HG02840 (cell line): ENCODE data around the gene HSPA9.
A peak's percentile ranks its signal among the peaks of the same experiment; 100 is the strongest.

ENCODE experiments used
- ATAC-seq: cut with Tn5 transposase; IDR thresholded peaks from one replicate; pipeline ENCODE4 v1.9.1; 2021; ENCODE audit warnings: mild to moderate bottlenecking, moderate library complexity, moderate number of reproducible peaks; ENCODE audit not compliant: unreplicated experiment, low FRiP score

Gene HSPA9

DNA sequence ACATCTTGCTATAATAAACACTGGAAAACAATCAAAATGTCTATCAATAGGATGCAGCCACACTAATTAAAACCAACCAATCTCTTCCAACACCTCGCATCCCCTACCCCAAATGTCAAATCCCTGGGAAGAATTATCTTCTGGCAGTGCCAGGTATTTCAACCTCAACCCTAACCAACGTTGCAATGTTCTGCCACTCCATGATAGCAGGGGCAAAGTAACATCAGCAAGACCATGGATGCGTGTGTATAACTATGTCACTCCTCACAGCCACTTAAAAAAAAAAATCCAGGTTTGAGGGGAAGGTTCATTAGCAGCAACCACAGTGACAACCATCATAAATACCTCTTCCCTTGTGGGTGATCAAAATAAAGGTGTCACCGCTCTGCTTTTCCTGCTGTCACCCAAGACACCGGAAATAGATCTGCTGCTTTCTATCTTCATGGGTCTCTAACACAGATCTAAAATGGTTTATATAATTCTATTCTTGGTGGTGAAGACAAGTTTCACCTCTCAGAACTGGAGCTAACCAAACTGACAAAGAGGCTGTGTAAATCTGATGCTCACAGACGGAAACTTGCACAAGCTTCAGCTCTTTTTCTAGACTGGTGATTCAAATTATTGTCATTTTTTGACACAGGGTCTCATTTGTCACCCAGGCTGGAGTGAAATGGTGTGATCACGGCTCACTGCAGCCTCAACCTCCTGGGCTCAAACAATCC lies 9.9 kb downstream of the HSPA9 start:
- no peak for ATAC-seq

DNA sequence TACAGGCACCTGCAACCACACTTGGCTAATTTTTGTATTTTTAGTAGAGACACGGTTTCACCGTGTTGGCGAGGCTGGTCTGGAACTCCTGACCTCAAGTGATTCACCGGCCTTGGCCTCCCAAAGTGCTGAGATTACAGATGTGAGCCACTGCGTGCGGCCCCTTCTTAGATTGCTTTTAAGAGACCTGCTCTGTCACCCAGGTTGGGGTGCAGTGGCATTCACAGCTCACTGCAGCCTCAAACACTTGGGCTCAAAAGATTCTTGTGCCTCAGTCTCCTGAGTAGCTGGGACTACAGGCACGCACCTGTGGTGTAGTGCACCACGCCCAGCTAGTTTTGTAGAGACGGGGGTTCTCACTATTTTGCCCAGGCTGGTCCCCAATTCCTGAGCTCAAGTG lies 11.0 kb downstream of the HSPA9 start:
- ATAC-seq: no peak

DNA sequence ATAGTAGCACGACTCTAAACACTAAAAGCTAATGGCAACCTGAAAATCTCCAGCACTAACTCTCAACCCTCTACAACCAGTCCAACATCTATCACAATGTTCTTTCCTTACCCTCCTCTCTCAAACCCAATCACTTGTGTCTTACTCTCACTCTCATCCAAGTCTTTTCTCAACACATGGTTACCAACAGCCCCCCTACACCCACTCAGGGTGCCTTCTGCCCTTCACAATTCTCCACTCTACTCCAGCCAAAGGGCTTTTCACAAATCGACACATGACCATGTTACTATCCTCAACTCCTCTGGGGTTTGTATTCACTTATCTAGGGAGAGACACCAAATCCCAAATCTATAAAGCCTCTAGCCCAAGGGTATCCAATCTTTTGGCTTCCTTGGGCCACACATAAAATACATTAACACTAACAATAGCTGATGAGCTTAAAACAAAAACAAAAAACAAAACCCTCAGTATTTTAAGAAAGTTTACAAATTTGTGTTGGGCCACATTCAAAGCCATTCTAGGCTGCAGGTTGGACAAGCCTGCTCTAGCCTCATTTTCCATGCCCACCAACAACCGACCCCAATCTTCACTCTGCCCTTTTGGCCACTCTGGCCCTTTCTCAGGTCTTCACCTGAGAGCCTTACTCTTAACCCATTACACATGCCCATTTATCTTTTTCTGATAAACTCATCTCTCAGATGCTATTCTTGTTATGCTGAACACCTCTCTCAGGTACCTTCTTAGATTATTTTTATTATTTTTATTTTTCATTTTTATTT lies 11.7 kb downstream of the HSPA9 start:
- ATAC-seq: no peak

DNA sequence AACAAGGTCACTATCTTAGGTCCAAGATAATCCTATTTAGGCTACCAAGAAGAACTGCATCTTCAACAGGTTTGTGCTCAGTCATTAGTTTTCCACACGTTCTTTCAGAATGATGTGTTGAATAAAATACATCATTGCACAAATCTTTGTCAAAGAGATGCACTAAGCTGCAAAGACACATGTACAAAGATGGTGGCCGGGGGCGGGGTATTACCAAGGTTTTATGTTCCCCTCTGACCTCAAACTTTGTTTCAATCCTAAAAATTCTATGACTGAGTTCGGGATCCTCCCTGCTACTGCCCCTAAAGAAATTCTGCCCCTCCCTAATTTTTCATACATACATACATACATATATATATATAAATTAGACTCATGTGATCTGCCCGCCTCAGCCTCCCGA lies 14.2 kb downstream of the HSPA9 start:
- no peak for ATAC-seq

DNA sequence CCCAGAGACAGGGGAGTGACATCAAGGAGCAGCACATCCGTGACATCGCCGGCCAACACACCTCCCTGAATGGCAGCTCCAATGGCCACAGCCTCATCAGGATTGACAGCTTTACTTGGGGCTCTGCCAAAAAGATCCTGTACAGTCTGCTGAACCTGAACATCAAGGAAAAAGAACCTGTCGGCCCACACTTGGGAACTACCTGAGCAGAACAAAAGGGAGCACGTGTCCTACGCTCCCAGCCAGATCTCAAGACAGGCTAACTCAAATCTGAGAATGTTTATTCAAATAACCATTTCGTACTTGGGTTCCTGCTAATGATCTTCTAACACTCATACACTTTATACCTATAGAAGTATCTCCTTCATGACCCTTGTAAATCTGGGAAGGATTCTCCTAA lies 15.3 kb downstream of the HSPA9 start:
- no peak for ATAC-seq

DNA sequence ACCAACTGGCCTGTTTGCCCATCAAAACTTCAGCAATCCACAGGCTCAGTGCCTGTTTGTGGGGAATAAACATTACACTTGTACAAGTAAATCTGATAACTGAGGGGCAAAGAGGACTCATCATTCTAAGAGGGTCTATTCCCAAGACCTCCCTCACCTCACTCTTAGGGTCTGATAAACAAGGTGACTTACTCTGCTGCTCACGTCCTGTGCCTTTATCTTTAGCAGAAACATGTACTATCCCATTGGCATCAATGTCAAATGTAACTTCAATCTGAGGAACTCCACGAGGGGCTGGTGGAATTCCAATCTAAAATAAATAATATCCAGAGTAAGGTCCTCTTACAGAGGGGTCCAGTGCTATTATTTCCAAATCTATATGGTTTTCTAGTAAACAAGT lies 17.5 kb downstream of the HSPA9 start:
- ATAC-seq: no peak

DNA sequence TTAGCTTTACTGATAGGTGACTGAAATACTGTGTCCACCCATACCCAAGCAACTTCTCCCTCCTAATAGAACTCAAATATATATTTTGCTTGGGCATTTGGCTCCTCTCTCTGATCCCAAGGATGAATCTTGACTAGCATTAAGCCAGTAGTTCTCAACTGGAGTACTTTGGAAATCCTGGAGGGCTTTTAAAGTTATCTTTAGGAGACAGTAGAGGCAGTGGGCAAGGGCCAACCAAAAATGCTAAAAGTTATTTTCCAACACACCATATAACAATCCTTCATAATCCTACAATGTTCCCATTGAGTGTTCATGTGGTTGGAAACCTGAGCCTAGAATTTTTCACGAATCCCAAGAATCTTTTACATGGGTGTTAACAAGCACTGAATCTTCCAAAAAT lies 21.1 kb downstream of the HSPA9 start:
- no peak for ATAC-seq

DNA sequence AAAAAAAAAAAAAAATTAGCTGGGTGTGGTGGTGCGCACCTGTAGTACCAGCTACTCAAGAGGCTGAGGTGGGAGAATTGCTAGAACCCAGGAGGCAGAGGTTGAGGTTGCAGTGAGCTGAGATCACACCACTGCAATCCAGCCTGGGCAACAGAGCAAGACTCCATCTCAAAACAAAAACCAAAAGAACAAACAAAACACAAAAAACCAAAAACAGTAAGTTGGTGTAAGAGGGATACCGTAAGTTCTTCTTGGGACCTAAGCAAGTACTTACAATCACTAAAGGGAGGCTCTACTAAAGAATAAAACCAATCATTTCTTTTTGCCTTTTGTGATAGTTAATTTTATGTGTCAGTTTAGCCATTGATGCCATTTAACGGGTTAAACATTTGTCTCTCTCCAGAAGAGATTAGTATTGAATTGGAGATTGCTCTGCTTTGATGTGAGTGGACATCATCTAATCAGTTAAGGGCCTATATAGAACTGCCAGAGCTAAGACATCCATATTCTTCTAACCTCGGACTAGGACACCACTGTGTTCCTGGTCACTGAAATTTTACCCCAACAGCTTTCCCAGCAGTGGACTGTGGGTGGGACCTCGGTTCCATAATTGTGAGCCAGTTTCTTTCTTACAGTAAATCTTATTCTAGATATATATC lies 21.6 kb downstream of the HSPA9 start:
- ATAC-seq: no peak

DNA sequence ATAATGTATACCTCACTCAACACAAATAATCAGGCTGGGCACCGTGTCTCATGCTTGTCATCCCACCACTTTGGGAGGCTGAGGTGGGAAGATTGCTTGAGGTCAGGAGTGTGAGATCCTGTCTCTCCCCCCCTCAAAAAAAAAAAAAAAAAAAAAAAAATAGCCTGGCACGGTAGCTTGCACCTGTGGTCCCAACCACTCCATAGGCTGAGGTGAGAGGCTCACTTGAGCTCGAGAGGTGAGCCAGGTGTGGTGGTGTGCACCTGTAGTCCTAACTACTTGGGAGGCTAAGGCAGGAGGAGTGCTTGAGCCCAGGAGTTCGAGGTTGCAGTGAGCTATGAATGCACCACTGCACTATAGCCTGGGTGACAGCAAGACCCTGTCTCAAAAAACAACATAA lies 22.5 kb downstream of the HSPA9 start:
- ATAC-seq: no peak

DNA sequence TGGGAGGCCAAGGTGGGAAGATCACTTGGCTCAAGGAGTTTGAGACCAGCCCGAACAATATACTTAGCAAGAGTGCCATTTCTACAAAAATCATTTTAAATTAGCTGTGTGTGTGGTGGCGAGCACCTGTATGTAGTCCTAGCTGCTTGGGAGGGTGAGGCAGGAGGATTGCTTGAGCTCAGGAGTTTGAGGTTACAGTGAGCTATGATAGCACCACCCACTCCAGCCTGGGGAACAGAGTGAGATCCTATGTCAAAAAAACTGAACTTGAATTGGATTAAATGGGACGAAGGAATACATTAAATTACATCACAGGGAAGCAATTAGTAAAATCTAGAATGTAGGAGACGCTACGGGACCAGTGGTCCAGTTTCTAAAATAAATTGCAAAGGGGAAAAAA lies 25.8 kb downstream of the HSPA9 start:
- ATAC-seq: no peak

DNA sequence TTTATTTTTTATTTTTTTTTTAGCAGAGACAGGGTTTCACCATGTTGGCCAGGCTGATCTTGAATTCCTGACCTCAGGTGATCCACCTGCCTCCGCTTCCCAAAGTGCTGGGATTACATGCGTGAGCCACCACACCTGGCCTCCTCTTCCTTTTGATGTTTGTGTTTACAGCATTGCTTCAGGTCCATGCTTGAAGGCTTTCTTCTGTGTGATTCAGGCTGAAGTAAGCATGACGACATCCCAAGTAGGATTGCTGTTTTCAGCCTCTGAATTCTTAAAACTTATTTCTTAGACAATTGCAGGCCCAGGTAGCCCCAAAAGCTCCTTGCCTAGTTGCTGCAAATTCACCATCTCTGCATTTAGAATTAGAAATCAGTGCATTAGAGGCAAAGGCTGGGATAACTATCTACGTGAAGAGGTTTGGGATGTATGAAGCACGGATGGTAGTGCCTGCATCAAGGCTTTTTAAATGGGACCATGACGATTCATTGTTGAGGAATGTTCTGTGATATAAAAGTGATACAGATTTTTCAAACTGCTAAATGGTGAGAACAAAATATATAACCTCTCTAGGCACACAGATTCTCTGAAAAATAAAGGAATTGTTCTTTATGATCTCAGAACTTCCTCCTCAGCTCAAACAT lies 29.2 kb downstream of the HSPA9 start:
- ATAC-seq: no peak

DNA sequence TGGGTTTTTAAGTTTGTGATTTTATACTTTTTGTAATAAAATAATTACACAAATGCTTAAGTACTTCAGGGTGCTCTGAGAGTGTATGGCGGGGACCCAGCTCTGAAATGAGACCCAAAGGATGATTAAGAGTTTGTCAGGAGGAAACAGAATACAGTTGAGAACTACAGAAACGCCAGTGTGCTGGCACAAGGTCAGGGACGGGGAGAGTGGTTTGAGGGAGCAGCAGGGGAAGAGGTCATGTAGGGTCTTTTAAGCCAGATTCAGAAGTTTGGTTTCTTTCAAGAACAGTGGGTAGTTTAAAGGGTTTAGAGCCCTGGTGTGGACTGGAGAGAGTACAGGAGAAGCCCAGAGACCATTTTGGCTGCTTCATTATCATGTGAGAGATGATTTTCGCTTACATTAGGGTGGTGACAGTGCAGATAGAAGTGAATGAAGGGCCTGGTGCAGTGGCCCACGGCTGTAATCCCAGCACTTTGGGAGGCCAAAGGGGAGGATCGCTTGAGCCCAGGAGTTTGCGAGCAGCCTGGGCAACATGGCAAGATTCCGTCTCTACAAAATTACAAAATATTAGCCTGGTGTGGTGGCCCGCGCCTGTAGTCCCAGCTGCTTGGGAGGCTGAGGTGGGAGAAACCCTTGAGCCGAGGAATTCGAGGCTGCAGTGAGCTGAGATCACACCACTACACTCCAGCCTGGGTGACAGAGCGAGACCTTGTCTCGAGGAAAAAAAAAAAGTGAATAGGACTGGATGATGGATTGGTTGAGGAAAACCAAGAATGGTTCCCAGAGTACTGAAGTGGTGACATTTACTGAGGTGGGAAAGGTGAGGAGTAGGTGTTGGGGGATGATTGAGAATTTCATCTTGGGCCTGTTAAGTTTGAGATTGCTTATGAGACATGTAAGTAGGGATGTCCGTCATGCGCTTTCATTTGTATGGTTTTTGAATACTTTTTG lies 30.7 kb downstream of the HSPA9 start:
- ATAC-seq: no peak

DNA sequence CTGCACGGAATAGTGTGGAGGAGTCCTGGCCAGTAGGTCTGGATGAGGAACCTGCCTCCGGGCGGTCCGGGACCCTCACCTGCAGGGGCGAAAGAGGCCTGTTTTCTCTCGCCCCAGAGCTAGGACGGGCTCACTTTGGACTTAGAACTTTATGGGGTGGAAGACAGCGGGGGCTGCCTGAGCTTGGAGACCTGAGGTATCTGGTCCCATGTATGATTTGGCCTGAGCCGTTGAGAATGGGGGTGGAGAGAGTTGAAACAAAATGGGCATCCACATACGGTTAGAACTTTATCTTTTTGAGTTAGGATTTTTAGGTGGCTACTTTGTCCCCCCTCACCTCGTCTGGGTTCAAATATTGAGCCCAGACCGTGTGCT lies 31.5 kb downstream of the HSPA9 start:
- ATAC-seq: peak; percentile 33

DNA sequence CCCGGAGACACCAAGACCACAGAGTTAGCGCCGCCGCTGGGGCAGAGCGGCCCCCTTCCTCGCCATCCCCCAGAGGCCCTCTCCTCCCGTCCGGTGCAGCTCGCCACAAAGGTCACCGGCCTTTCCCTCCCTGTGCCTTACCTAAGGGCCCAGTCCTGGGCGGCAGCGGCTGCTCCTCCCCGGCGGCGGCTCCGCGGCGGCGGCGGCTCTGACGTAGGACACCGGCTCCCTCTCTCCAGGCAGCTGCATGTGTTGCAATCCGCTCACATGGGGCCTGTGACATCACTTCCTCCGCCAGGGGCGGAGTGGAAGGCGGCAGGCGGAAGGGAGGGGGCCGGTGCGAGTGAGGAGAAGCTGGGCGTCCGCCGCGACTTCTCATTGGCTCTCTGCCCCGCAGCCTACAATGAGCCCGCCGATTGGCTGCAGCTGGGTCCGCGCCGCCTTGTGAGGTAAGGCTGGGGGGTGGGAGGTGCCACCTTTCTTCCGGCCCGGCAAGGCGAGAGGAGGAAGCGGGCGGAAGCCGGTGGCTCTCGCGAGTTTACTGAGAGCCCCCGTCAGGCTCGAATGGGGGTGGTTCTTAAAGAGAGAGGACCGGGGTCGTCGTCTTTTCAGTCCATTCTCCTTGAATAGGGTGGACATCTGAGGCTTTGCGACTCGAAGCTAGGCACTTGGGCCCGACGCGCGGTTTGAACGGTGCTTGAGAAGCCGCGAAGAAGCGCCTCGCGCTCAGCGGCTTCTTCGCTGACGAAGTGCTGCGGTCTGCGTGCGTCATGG lies 32.1 kb downstream of the HSPA9 start, which contains the start of gene ETF1:
Gene ETF1, minus strand, starts transcription at position 281 of the 774 bp plus-strand sequence. CDS start 318 bp downstream, outside the sequence.
- ATAC-seq: peak; percentile 91

DNA sequence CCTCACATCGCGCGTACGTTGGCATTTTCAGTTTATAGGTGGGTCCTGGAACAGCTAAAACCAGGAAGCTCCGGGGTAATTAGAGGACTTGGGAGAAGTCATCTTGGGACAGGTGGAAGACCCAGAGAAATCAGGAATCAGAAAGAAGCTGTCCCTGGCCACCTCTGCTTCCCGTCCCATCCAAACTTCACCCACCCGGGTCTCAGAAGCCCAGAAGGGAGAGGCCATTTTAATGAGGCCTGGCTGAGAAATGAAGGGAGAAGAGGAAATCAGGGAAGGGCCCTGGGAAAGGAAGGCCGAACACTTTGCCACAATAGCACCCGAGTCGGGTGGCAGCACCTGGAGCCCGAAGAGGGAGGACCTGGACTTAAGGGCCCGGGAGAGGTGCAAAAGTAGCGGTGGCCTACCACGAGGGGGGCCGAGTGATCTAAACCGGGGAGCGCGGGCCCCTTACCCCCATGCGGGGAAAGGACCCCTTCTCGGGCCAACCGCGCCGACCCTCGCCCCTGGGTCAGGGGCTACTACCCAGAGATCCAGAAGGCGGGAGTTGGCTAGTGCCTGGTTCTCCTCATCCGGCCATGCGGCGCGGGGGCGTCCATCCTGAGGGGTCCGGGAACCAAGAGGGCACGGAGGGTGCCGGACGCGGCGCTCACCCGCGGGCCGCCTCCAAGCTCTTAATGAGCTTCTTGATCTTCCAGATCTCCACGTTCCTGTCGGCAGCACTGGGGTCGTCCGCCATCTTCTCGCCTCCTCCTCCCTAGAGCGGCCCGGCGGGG lies 32.8 kb downstream of the HSPA9 start:
- peak; percentile 11 for ATAC-seq

DNA sequence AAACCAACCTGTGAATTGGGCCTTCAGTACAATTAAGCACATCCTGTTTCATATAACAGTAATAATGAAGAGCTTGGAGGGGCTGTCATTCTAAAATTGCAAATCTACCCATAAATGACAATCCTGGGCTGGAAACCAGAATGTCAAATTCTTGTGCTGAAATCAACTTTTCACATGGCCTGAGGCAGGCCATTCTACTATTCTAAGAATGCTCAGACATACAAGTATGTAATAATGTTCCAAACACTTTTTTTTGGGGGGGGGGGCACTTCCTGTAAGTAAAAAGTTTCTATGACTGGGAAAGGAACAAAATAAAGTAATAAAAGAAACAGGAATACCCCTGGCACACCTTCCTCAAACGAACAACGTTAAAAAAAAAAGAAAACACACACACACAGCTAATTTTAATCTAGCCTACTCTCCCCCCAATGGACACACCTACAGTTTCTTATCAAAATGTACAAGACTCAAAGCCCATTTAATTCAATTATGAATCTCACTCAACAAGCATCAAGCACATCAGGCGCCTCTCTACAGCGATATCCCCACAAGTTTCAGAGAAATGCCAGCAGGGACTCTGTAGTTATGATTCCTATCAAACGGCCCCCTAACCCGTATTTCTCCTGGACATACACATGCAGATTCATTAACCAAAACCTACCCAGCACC lies 33.6 kb downstream of the HSPA9 start:
- no peak for ATAC-seq

DNA sequence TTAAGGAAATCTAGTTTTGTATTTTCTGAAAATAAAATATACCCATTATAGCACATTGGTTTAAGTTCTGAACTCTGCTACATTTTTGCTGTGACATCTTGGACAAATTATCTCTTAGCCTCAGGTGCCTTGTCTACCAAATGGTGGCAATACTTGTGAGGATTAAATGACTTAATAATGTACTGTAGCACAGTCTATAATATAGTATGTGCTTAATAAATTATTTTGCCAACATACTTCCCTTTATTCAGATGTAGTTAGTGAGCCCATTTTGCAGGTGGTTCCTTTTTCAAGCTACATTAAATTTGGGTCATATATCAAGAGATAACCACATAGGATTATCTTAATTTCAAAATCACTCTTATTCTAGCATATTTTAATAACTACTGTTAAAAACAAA lies 35.4 kb downstream of the HSPA9 start:
- no peak for ATAC-seq
